ENCODE data around the gene RPUSD1.

Gene RPUSD1

GRCh38 chr16:815861-816260 is 27.7 kb upstream of the RPUSD1 start:
- DNase-seq (ENCODE audit: low read depth in 1 of 2, low spot score in 1 of 2) = no peak
- TF ChIP-seq JUND (IDR thresholded peaks at IDR 0.05; ENCODE audit: low read depth) = no peak
- in situ Hi-C loops (cut with HindIII; ENCODE audit: low pct_unique_long_range_greater_than_20kb, low sequenced_read_pairs) = no loop called here

GRCh38 chr16:814974-815373 is 26.8 kb upstream of the RPUSD1 start:
- in situ Hi-C loops (cut with HindIII; ENCODE audit: low pct_unique_long_range_greater_than_20kb, low sequenced_read_pairs) = no loop called here
- no peak for DNase-seq (ENCODE audit: low read depth in 1 of 2, low spot score in 1 of 2)

GRCh38 chr16:813916-814412 is 25.8 kb upstream of the RPUSD1 start:
- no peak for DNase-seq (ENCODE audit: low read depth in 1 of 2, low spot score in 1 of 2)
- no peak for TF ChIP-seq JUND (IDR thresholded peaks at IDR 0.05; ENCODE audit: low read depth)
- in situ Hi-C loops (cut with HindIII; ENCODE audit: low pct_unique_long_range_greater_than_20kb, low sequenced_read_pairs) = no loop called here

More at GRCh38 chr16:814974-815373, 26.8 kb upstream of the RPUSD1 start:
- no peak for TF ChIP-seq JUND (IDR thresholded peaks at IDR 0.05; ENCODE audit: low read depth)

GRCh38 chr16:813204-813915 is 25.2 kb upstream of the RPUSD1 start:
- TF ChIP-seq JUND (IDR thresholded peaks at IDR 0.05; ENCODE audit: low read depth) = no peak
- peak in 1 of 2 experiments; percentile 43 for DNase-seq (ENCODE audit: low read depth in 1 of 2, low spot score in 1 of 2)
- in situ Hi-C loops (cut with HindIII; ENCODE audit: low pct_unique_long_range_greater_than_20kb, low sequenced_read_pairs) = no loop called here

GRCh38 chr16:808085-808386 is 19.9 kb upstream of the RPUSD1 start:
- in situ Hi-C loops (cut with HindIII; ENCODE audit: low pct_unique_long_range_greater_than_20kb, low sequenced_read_pairs) = no loop called here
- DNase-seq (ENCODE audit: low read depth in 1 of 2, low spot score in 1 of 2) = no peak
- TF ChIP-seq JUND (IDR thresholded peaks at IDR 0.05; ENCODE audit: low read depth) = no peak

- in situ Hi-C loops (cut with HindIII; ENCODE audit: low pct_unique_long_range_greater_than_20kb, low sequenced_read_pairs) = no loop called here
- no peak for TF ChIP-seq JUND (IDR thresholded peaks at IDR 0.05; ENCODE audit: low read depth)
- peak; percentile 83 to 93 for DNase-seq (ENCODE audit: low read depth in 1 of 2, low spot score in 1 of 2)
Measured at GRCh38 chr16:807347-808084, 19.3 kb upstream of the RPUSD1 start.

- no peak for DNase-seq (ENCODE audit: low read depth in 1 of 2, low spot score in 1 of 2)
- TF ChIP-seq JUND (IDR thresholded peaks at IDR 0.05; ENCODE audit: low read depth) = no peak
- in situ Hi-C loops (cut with HindIII; ENCODE audit: low pct_unique_long_range_greater_than_20kb, low sequenced_read_pairs) = no loop called here
Measured at GRCh38 chr16:805474-805873, 17.3 kb upstream of the RPUSD1 start.

GRCh38 chr16:804193-805048 is 16.2 kb upstream of the RPUSD1 start:
- in situ Hi-C loops (cut with HindIII; ENCODE audit: low pct_unique_long_range_greater_than_20kb, low sequenced_read_pairs) = no loop called here
- DNase-seq (ENCODE audit: low read depth in 1 of 2, low spot score in 1 of 2) = no peak
- no peak for TF ChIP-seq JUND (IDR thresholded peaks at IDR 0.05; ENCODE audit: low read depth)

- TF ChIP-seq JUND (IDR thresholded peaks at IDR 0.05; ENCODE audit: low read depth) = no peak
- in situ Hi-C loops (cut with HindIII; ENCODE audit: low pct_unique_long_range_greater_than_20kb, low sequenced_read_pairs) = no loop called here
- no peak for DNase-seq (ENCODE audit: low read depth in 1 of 2, low spot score in 1 of 2)
Measured at GRCh38 chr16:803754-804080, 15.5 kb upstream of the RPUSD1 start.

GRCh38 chr16:802914-803753 is 15.0 kb upstream of the RPUSD1 start:
- in situ Hi-C loops (cut with HindIII; ENCODE audit: low pct_unique_long_range_greater_than_20kb, low sequenced_read_pairs) = no loop called here
- no peak for DNase-seq (ENCODE audit: low read depth in 1 of 2, low spot score in 1 of 2)
- TF ChIP-seq JUND (IDR thresholded peaks at IDR 0.05; ENCODE audit: low read depth) = no peak

GRCh38 chr16:802461-802860 is 14.3 kb upstream of the RPUSD1 start:
- TF ChIP-seq JUND (IDR thresholded peaks at IDR 0.05; ENCODE audit: low read depth) = no peak
- in situ Hi-C loops (cut with HindIII; ENCODE audit: low pct_unique_long_range_greater_than_20kb, low sequenced_read_pairs) = no loop called here
- no peak for DNase-seq (ENCODE audit: low read depth in 1 of 2, low spot score in 1 of 2)

Data from T47D (cell line).